Fibroblast of pulmonary artery (primary cell): ENCODE results near the gene DYNLRB1.

Experiments
- DNase-seq: peaks from one replicate; pipeline ENCODE4 v3.0.0-alpha.2; 2010; ENCODE audit warnings: low read depth
- H3K4me3 ChIP-seq: replicated peaks from 2 replicates; pipeline ENCODE4 v1.5.1; 2011; ENCODE audit warnings: low read depth, mild to moderate bottlenecking, control low read depth, low read length, moderate library complexity
- CTCF ChIP-seq: IDR thresholded peaks from 2 replicates; pipeline ENCODE4 v1.5.1; 2011; ENCODE audit warnings: mild to moderate bottlenecking, control low read depth, low read length, inconsistent platforms; ENCODE audit errors: missing control alignments

DYNLRB1 gene

GRCh38 chr20:34566978-34567891, 51.0 kb downstream of the DYNLRB1 start:
- DNase-seq: no peak
- TF ChIP-seq CTCF: no peak
- H3K4me3 ChIP-seq: no peak overlapping the region

GRCh38 chr20:34567892-34568865, 52.0 kb downstream of the DYNLRB1 start:
- TF ChIP-seq CTCF: no peak
- H3K4me3 ChIP-seq: no peak overlapping the region

DNA sequence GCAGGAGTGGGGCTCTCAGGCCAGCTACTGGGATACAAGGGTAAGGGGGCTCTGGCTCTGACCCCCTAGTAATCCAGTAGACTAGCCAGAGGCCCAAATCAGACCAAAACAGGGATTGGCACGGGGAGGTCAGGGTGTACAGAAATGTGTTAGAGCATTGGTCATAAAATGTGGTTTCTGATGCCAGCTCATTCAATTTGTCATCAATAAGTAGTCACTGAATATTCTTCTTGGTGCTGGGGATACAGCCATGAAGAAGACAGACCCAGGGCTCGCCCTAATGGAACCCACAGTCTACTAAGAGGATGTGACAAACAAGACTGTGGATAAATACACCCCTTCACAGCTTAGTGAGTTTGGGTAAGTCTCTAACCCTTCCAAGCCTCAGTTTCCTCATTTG, 53.4 kb downstream of the DYNLRB1 start:
- no peak for DNase-seq
- no peak for TF ChIP-seq CTCF
- H3K4me3 ChIP-seq: no peak overlapping the region

More at GRCh38 chr20:34567892-34568865, 52.0 kb downstream of the DYNLRB1 start:
- no peak for DNase-seq

GRCh38 chr20:34570859-34571306, 54.7 kb downstream of the DYNLRB1 start:
- peak; percentile 91 for DNase-seq
- no peak overlapping the region for H3K4me3 ChIP-seq
- no peak for TF ChIP-seq CTCF

GRCh38 chr20:34571753-34572152, 55.5 kb downstream of the DYNLRB1 start:
- no peak overlapping the region for H3K4me3 ChIP-seq

More at GRCh38 chr20:34571753-34572152, 55.5 kb downstream of the DYNLRB1 start:
- no peak for DNase-seq
- no peak for TF ChIP-seq CTCF
